Sigmoid colon (tissue), 7 donors: ENCODE data around the gene UGT1A10. TPM values are rescaled to one million over a fixed set of nuclear protein-coding genes. Genes with fewer than 3 reads are reported as not detected.

Experiments used
- DNase-seq: peaks from one replicate; pipeline ENCODE4 v3.0.0-alpha.2; 2019
- H3K27ac ChIP-seq, 4 donors: fragments of 200-600 bp; sonication (generic); one replicate each; pipeline ENCODE4 v1.5.1; 2016 to 2019; ENCODE audit warnings: mild to moderate bottlenecking in 1 of 4
- H3K27me3 ChIP-seq, 3 donors: fragments of 200-600 bp; sonication (generic); one replicate each; pipeline ENCODE4 v1.5.1; 2019; ENCODE audit warnings: mild to moderate bottlenecking in 1 of 3
- H3K36me3 ChIP-seq, 4 donors: fragments of 200-600 bp; sonication (generic); one replicate each; pipeline ENCODE4 v1.5.1; 2016 to 2019
- H3K4me1 ChIP-seq, 4 donors: fragments of 200-600 bp; sonication (generic); one replicate each; pipeline ENCODE4 v1.5.1; 2017 to 2019
- H3K4me3 ChIP-seq, 4 donors: fragments of 200-600 bp; sonication (generic); one replicate each; pipeline ENCODE4 v1.5.1; 2017 to 2019; ENCODE audit warnings: mild to moderate bottlenecking in 2 of 4, moderate library complexity in 1 of 4
- H3K9me3 ChIP-seq, 4 donors: fragments of 200-600 bp in 3 of 4; sonication (generic) in 3 of 4; one replicate each; pipeline versions ENCODE4 v1.5.1 to v1.6.1; 2013 to 2019
- CTCF ChIP-seq, 4 experiments: fragments of 450-650 bp in 3 of 4; fragments of 200-600 bp in 1 of 4; IDR thresholded peaks; one replicate each; pipeline ENCODE4 v1.5.1; 2016 to 2019; ENCODE audit warnings: antibody characterized with exemption in 4 of 4, mild to moderate bottlenecking in 3 of 4, moderate library complexity in 2 of 4
- EP300 ChIP-seq, 4 donors: sonication (generic); formaldehyde crosslinking; IDR thresholded peaks; one replicate each; pipeline ENCODE4 v1.6.1; 2017; ENCODE audit warnings: antibody characterized with exemption in 4 of 4
- POLR2A ChIP-seq, 2 donors: fragments of 450-650 bp; IDR thresholded peaks; one replicate each; pipeline ENCODE4 v1.6.1; 2016; ENCODE audit warnings: antibody characterized with exemption in 2 of 2, mild to moderate bottlenecking in 2 of 2, moderate library complexity in 2 of 2
- POLR2AphosphoS5 ChIP-seq, 4 donors: sonication (generic); formaldehyde crosslinking; IDR thresholded peaks; one replicate each; pipeline ENCODE4 v1.6.1; 2017; ENCODE audit warnings: antibody characterized with exemption in 4 of 4
- WGBS, 2 donors: extraction: QIAGEN DNeasy Blood & Tissue Kit; methylation state at CpG; one replicate each; pipeline ENCODE4 v1.1.7; 2013; 5-methylcytosine and 5-hydroxymethylcytosine counted together
- intact Hi-C: fragments of 100-400 bp; cut with DNase I; formaldehyde crosslinking; loops from one replicate; pipeline ENCODE4 v1.15.1; 2023
- polyA plus RNA-seq, 3 donors: library from polyadenylated mRNA; stranded (reverse); fragments of 200-250 nt; gene quantifications; one replicate each; pipeline ENCODE4 v1.2.3, GENCODE V29; 2013
- total RNA-seq, 4 donors: library from RNA; depleted of rRNA; stranded (reverse); fragments of >200 nt; gene quantifications; one replicate each; pipeline ENCODE4 v1.1.0, GENCODE V29; 2016
- donor health status: healthy with polysubstance abuse.
- donor health status: Bipolar disorder and iron deficiency.
- donor health status: healthy.

The UGT1A10 gene
- total and polyA plus RNA-seq, 7 donors: 10.8 to 27.3 (median 19.7) TPM; not detected in 4

- TF ChIP-seq EP300 (IDR thresholded peaks at IDR 0.05) (no peak), POLR2AphosphoS5 (IDR thresholded peaks at IDR 0.05) (no peak), CTCF (IDR thresholded peaks at IDR 0.05) (no peak), POLR2A (IDR thresholded peaks at IDR 0.05) (no peak)
- H3K36me3 ChIP-seq: no peaks in the 10 kb centered on the region
- WGBS, 2 donors: 68 to 88% methylated on average over 6 of the region's 6 CpGs
- DNase-seq: no peak
- no peak within 1 kb of the TSS for H3K4me3 ChIP-seq
- H3K4me1 ChIP-seq: no peaks in the 10 kb centered on the region
- H3K27ac ChIP-seq: no peak within 1 kb of the TSS
- H3K27me3 ChIP-seq: no peaks in the 10 kb centered on the region
- intact Hi-C loops: no loop called here
- no peaks in the 10 kb centered on the region for H3K9me3 ChIP-seq
Observed at GRCh38 chr2:233760043-233760442, 123.8 kb downstream of the UGT1A10 start, which contains the start of gene UGT1A1. Gene UGT1A1, plus strand, starts transcription at chr2:233760270. Its CDS starts 18 bp downstream, at chr2:233760288.

GRCh38 chr2:233761040-233761769, 125.0 kb downstream of the UGT1A10 start:
- Histone ChIP-seq H3K36me3 (no peaks in the 10 kb centered on the region), H3K27me3 (no peaks in the 10 kb centered on the region), H3K4me3 (no peak overlapping the region), H3K4me1 (no peaks in the 10 kb centered on the region), H3K27ac (no peak overlapping the region), H3K9me3 (no peaks in the 10 kb centered on the region)
- DNase-seq: no peak
- WGBS, 2 donors: 88 to 91% methylated on average over 4 of the region's 4 CpGs
- TF ChIP-seq POLR2AphosphoS5 (IDR thresholded peaks at IDR 0.05) (no peak), CTCF (IDR thresholded peaks at IDR 0.05) (no peak), POLR2A (IDR thresholded peaks at IDR 0.05) (no peak), EP300 (IDR thresholded peaks at IDR 0.05) (no peak)
- intact Hi-C loops: no loop called here

GRCh38 chr2:233764264-233764663, 128.0 kb downstream of the UGT1A10 start:
- no peak for TF ChIP-seq EP300 (IDR thresholded peaks at IDR 0.05)
- no peak for TF ChIP-seq CTCF (IDR thresholded peaks at IDR 0.05)
- no peak for TF ChIP-seq POLR2A (IDR thresholded peaks at IDR 0.05)
- TF ChIP-seq POLR2AphosphoS5 (IDR thresholded peaks at IDR 0.05): no peak
- no peak overlapping the region for H3K27ac ChIP-seq
- no peaks in the 10 kb centered on the region for H3K27me3 ChIP-seq
- no peak overlapping the region for H3K4me3 ChIP-seq
- intact Hi-C loops: no loop called here
- H3K4me1 ChIP-seq: no peaks in the 10 kb centered on the region
- no peaks in the 10 kb centered on the region for H3K36me3 ChIP-seq
- 12 to 58% methylated on average over 7 of the region's 7 CpGs for WGBS, 2 donors
- no peak for DNase-seq
- H3K9me3 ChIP-seq: no peaks in the 10 kb centered on the region

GRCh38 chr2:233764761-233765160, 128.5 kb downstream of the UGT1A10 start:
- no peak for DNase-seq
- WGBS, 2 donors: 69 to 74% methylated on average over 3 of the region's 3 CpGs
- no peaks in the 10 kb centered on the region for H3K27me3 ChIP-seq
- intact Hi-C loops: no loop called here
- no peaks in the 10 kb centered on the region for H3K9me3 ChIP-seq
- no peak overlapping the region for H3K4me3 ChIP-seq
- H3K36me3 ChIP-seq: no peaks in the 10 kb centered on the region
- no peaks in the 10 kb centered on the region for H3K4me1 ChIP-seq
- no peak overlapping the region for H3K27ac ChIP-seq
- TF ChIP-seq POLR2A (IDR thresholded peaks at IDR 0.05): no peak
- no peak for TF ChIP-seq POLR2AphosphoS5 (IDR thresholded peaks at IDR 0.05)
- no peak for TF ChIP-seq EP300 (IDR thresholded peaks at IDR 0.05)
- TF ChIP-seq CTCF (IDR thresholded peaks at IDR 0.05): no peak
